Activated CD4-positive, alpha-beta T cell treated with anti-CD3 and anti-CD28 coated beads, Interleukin-2, amount 50 U/mL, for 48 hours (primary cell): ENCODE data around the gene MAP4K4.
"Not testable (repeated sequence)": the region's sequence is repeated elsewhere in the genome, so short reads cannot be mapped to it uniquely, and the experiment has no call there.

ENCODE experiments used
- DNase-seq, 2 experiments: peaks; one replicate each; pipeline ENCODE4 v3.0.0-alpha.2; 2020

The MAP4K4 gene

GRCh38 chr2:101930847-101931246, 233.3 kb downstream of the MAP4K4 start:
- DNase-seq, result peak in 1 of 2 experiments; percentile 18

GRCh38 chr2:101931402-101931801, 233.9 kb downstream of the MAP4K4 start:
- DNase-seq, result no peak

GRCh38 chr2:101935764-101936163, 238.3 kb downstream of the MAP4K4 start:
- not testable (repeated sequence) for DNase-seq

GRCh38 chr2:101942851-101943250, 245.3 kb downstream of the MAP4K4 start:
- no peak for DNase-seq
